Stimulated activated CD8-positive, alpha-beta memory T cell treated with anti-CD3 and anti-CD28 coated beads, Interleukin-2, amount 100 ng/mL, for 48 hours (primary cell): Measurements from ENCODE around the gene ACER3.
"Not testable (repeated sequence)": the region's sequence is repeated elsewhere in the genome, so short reads cannot be mapped to it uniquely, and the experiment has no call there.

Experiments
- DNase-seq, 2 donors: peaks; one replicate each; pipeline ENCODE4 v3.0.0-alpha.2; 2020; ENCODE audit warnings: low read depth in 2 of 2

ACER3 gene

DNA sequence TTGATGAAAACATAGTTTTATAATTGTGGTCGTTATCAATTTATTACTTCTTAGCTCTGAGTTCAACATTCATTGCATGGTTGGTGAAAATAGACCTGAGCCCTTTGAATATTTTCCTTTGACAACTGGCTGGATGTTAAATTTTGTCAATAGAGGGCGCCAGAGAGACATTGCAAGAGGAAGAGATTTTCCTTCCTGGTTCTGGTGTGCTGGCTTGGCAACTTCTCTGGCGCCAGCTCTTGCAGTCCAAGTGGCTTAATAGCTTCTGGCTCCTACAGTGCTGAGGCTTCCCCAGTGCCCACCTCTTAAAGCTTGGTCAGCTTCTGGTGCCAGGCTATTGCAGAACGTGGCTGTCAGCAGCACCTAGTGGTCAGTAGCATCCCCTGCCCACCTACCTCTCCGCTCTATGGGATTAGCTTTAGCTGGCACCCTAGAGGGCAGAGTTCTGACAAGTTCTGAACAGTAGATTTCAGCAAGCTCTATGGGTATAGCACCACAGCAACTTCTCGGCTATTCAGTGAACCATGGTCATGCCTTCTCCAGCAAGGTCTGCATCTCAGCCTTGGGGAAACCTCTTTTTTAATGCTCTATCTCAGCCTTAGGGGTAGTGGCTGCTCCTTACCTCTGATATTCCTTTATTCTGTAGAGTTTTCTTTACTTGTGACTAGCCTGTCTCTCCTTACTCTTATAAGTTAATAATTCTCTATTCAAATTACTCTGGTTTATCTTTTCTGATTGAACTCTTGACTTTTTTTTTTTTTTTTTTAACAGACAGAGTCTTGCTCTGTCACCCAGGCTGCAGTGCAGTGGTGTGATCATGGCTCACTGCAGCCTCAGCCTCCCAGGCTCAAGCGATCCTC, 59.4 kb downstream of the ACER3 start:
- peak; percentile 14 to 23 for DNase-seq

DNA sequence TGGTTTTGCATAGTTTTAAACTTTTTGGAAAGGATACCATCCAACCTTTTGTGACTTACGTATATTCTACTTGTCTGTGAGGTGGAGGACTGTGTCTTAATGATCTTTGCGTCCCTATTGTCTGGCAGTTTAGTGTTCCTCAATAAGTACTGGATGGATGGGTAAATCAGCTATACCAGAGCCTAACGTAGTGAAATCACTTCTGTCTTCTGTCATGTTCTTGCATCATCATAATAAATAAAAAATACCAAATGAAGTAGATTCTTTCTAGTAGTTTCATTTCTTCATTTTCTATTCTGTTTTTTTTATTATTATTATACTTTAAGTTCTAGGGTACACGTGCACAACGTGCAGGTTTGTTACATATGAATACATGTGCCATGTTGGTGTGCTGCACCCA, 66.4 kb downstream of the ACER3 start:
- DNase-seq, result no peak

- DNase-seq, result no peak
Measured at GRCh38 chr11:76935042-76935441, 74.3 kb downstream of the ACER3 start.

GRCh38 chr11:76939219-76939631, 78.5 kb downstream of the ACER3 start:
- no peak for DNase-seq

DNA sequence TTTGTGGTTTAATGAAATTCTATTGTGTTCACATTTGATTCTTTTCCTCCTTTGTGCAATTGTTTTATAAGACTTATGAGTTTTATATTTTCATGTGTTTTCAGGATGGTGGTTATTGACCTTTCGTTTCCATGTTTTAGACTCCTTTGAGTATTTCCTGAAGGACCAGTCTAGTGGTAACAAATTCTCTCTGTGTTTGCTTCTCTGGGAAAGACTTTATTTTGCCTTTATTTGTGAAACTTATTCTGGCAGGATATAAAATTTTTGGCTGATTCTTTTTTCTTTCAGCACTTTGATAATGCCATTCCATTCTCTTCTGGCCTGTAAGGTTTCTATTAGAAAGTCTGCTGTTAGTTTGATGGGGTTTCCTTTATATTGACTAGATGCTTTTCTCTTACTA, 83.5 kb downstream of the ACER3 start:
- no peak for DNase-seq

DNA sequence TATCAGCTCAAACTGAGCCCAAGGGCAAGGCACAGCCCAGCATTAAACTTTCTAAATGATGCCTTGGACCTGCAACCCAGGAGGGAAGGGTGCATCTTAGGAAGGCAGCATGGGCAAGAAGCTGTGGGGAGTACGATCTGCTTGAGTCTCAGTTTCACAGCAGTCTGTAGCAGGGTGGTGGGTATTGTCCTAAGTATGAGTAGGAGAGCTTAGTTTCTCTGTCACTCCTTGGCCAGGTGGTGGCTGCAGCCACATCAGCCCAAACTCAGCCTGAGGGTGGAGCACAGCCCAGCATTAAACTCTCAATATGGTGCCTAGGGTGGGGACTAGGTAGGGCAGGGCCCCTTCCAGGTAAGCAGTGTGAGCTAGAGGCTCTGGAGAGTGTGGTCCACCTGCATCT, 85.5 kb downstream of the ACER3 start:
- no peak for DNase-seq

- no peak for DNase-seq
Measured at GRCh38 chr11:76947190-76947589, 86.5 kb downstream of the ACER3 start.

DNA sequence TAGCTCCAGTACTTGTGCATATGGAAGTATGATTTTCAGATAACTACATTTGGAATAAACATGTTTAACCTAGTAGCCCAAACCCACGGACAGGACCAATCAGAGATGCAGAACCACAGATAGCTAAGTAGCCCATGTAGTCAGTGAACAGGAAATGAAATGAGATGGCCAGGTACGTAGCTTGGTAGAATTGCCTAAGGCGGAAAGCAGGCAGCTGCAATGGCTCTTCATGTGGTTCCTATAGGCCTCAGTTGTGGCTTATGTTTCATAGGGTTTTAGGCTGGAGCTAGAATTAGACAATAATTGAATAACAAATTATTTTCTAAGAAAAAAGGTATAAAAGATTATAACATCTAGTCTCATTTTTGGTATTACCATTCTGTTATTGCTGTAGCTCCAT, 87.1 kb downstream of the ACER3 start:
- no peak for DNase-seq

GRCh38 chr11:76955459-76956114, 94.9 kb downstream of the ACER3 start:
- no peak for DNase-seq

DNA sequence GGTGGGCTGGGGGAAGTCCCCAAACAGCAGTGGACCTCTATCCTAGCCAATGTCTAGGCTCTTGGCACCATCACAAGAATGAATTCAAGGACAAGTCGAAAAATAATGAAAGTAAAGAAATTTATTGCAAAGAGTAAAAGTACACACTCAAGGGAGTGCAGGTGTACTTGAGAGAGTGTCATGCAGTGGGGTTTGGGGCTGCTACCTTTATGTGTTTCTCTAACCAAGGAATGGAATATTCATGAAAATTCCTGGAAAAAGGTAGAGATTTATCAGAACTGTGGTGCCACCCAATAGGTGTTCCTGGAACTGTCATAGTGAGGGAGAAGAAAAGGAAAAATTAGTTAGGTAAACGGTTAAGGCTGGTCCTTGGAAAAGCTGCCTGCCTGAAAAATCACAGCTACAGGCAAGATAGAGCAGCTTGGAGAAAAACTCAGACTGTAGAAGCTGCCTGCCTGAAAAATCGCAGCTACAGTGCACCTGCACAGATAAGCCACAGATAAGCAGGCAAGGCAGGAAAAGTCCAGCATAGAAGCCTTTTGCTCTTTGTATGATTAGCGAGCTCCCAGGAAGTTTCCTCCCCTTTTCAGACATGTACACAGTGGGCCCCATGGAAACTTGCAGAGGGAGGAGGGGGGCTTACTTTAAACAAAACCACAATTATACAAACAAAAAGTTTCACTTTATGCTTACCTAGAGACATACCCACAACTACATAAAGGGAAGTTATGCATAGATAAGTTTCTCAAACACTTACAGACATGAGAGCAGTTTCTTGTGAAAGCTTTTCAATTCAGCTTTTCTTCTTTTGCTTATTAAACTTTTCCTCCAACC, 102.1 kb downstream of the ACER3 start:
- no peak for DNase-seq

DNA sequence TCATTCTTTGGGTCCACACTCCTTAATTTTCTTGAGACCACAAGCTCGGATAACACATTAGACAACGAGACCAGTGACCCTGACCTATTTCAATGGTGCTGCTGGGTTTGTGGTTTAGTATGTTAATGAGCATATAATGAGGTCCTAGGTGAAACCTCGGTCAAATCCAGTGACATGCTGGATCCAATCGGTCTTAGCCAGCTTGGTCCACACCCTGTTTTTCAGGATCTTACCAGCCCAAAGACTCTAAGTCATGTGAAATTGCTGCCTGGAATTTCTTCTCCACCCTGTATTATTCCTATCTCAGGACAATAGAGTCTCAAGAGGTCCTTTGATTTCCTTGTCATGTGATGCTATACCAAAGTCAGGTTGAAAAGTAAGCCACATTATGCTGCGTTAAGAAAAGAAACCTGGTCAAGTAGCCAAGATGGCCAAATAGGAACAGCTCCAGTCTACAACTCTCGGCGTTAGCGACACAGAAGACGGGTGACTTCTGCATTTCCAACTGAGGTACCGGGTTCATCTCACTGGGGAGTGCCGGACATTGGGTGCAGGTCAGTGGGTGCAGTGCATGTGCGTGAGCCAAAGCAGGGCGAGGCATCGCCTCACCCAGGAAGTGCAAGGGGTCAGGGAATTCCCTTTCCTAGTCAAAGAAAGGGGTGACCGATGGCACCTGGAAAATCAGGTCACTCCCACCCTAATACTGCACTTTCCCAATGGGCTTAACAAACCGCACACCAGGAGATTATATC, 102.9 kb downstream of the ACER3 start:
- not testable (repeated sequence) for DNase-seq

- DNase-seq, result no peak
Measured at GRCh38 chr11:76972051-76972450, 111.3 kb downstream of the ACER3 start.

GRCh38 chr11:76974179-76974891, 113.6 kb downstream of the ACER3 start:
- DNase-seq, result no peak

DNA sequence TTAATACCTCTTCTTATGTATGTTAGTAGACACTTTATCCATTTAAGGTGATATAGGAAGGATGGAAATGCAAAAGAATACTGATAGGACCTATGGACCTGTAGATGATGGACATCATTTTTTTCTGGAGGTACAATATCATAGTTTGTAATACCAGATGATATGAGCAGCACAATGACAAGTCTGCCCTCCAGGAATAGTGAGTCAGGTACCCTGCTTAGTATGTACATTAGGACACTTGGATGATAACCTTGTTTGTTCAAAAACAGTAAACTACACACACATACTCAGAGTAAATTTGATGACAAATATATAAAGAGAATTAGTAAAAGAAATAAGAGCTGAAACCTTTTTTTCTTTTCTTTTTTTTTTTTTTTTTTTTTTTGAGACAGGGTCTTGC, 114.8 kb downstream of the ACER3 start:
- no peak for DNase-seq

- DNase-seq, result no peak
Measured at GRCh38 chr11:76977791-76978190, 117.1 kb downstream of the ACER3 start.

DNA sequence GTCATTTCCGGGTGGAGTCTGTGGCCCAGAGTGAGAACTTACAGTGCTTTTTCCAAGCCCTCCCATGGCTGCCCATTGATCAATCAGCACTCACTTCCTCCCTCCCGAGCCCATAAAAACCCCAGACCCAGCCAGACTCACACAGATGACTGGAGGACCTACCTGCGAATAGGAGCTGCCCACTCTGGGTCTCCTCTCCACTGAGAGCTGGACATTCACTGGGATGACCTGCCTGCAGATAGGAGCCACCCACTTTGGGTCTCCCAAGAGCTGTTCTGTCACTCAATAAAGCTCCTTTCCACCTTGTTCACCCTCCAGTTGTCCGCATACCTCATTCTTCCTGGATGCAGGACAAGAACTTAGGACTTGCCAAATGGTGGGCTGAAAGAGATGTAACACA, 117.5 kb downstream of the ACER3 start:
- DNase-seq, result no peak

- DNase-seq, result no peak
Measured at GRCh38 chr11:76978818-76979217, 118.1 kb downstream of the ACER3 start.

- DNase-seq, result no peak
Measured at GRCh38 chr11:76980196-76980595, 119.5 kb downstream of the ACER3 start.

- no peak for DNase-seq
Measured at GRCh38 chr11:76984743-76985142, 124.0 kb downstream of the ACER3 start.

GRCh38 chr11:76987203-76987602, 126.5 kb downstream of the ACER3 start:
- DNase-seq, result no peak

- DNase-seq, result no peak
Measured at GRCh38 chr11:76990628-76991027, 129.9 kb downstream of the ACER3 start.
